ENCODE results near the gene MACROH2A1. TPM values are rescaled to one million over a fixed set of nuclear protein-coding genes. Genes with fewer than 3 reads are reported as not detected.

Gene MACROH2A1
- total RNA-seq, 1 experiment from 2014 or later = 83.8 TPM

DNA sequence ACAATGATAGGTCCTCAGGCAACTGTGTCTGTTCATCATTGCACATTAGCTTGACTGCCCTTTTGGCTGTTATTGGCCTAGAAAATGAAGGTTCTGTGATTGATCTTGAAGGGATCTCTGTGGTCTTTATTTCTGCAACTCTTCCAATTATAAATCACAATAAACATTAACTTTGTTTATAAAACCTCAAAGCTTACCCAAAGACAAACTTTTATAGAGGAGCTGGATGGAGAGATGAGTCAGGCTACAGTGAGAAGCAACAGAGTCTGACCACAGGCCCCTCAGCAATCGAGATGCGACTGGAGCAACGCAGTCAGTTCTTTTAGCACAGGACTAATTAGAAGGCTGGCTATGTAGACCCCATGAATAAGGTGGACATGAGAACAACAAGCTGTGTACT lies 5.3 kb downstream of the MACROH2A1 start (continued):
- TF ChIP-seq, protein P1, sequence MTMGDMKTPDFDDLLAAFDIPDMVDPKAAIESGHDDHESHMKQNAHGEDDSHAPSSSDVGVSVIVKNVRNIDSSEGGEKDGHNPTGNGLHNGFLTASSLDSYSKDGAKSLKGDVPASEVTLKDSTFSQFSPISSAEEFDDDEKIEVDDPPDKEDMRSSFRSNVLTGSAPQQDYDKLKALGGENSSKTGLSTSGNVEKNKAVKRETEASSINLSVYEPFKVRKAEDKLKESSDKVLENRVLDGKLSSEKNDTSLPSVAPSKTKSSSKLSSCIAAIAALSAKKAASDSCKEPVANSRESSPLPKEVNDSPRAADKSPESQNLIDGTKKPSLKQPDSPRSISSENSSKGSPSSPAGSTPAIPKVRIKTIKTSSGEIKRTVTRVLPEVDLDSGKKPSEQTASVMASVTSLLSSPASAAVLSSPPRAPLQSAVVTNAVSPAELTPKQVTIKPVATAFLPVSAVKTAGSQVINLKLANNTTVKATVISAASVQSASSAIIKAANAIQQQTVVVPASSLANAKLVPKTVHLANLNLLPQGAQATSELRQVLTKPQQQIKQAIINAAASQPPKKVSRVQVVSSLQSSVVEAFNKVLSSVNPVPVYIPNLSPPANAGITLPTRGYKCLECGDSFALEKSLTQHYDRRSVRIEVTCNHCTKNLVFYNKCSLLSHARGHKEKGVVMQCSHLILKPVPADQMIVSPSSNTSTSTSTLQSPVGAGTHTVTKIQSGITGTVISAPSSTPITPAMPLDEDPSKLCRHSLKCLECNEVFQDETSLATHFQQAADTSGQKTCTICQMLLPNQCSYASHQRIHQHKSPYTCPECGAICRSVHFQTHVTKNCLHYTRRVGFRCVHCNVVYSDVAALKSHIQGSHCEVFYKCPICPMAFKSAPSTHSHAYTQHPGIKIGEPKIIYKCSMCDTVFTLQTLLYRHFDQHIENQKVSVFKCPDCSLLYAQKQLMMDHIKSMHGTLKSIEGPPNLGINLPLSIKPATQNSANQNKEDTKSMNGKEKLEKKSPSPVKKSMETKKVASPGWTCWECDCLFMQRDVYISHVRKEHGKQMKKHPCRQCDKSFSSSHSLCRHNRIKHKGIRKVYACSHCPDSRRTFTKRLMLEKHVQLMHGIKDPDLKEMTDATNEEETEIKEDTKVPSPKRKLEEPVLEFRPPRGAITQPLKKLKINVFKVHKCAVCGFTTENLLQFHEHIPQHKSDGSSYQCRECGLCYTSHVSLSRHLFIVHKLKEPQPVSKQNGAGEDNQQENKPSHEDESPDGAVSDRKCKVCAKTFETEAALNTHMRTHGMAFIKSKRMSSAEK (CRISPR knock-in tag; IDR thresholded peaks at IDR 0.05; ENCODE audit: borderline replicate concordance) = no peak
- TF ChIP-seq EMX1 (CRISPR knock-in tag; IDR thresholded peaks at IDR 0.05) (no peak), ATF1 (CRISPR knock-in tag; IDR thresholded peaks at IDR 0.05) (no peak)

DNA sequence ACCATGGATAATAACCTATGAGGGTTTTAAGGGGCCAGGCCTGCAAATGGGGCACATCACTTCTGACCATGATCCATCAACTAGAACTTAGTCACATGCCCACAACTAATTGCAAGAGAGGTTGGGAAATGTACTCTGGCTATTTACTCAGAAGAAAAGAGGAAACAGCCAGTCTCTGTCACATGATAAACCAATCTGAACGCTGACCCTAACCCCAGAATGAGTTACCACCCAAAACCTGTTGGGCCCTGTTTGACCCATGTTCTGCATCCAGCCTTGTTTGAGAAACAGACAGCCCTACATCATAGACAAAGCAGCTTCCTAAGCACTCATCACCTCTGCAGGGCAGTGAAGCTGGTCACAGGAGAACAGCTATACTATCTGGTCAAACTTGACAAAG lies 5.8 kb downstream of the MACROH2A1 start:
- Mint-ChIP-seq H3K4me1 (peaks cover 16% of the 10 kb centered on the region), H3K4me3 (no peak overlapping the region), H3K9me3 (no peaks in the 10 kb centered on the region), H3K27me3 (ENCODE audit: low read depth) (peaks cover 28% of the 10 kb centered on the region), H3K27ac (no peak overlapping the region), H3K36me3 (peaks cover 10% of the 10 kb centered on the region)
- CTCF ChIA-PET = no interaction called here
- TF ChIP-seq, protein P2, sequence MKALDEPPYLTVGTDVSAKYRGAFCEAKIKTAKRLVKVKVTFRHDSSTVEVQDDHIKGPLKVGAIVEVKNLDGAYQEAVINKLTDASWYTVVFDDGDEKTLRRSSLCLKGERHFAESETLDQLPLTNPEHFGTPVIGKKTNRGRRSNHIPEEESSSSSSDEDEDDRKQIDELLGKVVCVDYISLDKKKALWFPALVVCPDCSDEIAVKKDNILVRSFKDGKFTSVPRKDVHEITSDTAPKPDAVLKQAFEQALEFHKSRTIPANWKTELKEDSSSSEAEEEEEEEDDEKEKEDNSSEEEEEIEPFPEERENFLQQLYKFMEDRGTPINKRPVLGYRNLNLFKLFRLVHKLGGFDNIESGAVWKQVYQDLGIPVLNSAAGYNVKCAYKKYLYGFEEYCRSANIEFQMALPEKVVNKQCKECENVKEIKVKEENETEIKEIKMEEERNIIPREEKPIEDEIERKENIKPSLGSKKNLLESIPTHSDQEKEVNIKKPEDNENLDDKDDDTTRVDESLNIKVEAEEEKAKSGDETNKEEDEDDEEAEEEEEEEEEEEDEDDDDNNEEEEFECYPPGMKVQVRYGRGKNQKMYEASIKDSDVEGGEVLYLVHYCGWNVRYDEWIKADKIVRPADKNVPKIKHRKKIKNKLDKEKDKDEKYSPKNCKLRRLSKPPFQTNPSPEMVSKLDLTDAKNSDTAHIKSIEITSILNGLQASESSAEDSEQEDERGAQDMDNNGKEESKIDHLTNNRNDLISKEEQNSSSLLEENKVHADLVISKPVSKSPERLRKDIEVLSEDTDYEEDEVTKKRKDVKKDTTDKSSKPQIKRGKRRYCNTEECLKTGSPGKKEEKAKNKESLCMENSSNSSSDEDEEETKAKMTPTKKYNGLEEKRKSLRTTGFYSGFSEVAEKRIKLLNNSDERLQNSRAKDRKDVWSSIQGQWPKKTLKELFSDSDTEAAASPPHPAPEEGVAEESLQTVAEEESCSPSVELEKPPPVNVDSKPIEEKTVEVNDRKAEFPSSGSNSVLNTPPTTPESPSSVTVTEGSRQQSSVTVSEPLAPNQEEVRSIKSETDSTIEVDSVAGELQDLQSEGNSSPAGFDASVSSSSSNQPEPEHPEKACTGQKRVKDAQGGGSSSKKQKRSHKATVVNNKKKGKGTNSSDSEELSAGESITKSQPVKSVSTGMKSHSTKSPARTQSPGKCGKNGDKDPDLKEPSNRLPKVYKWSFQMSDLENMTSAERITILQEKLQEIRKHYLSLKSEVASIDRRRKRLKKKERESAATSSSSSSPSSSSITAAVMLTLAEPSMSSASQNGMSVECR (CRISPR knock-in tag; IDR thresholded peaks at IDR 0.05; ENCODE audit: borderline replicate concordance) = no peak
- no peak for TF ChIP-seq ZNF121 (CRISPR knock-in tag; IDR thresholded peaks at IDR 0.05)
- TF ChIP-seq, protein P3, sequence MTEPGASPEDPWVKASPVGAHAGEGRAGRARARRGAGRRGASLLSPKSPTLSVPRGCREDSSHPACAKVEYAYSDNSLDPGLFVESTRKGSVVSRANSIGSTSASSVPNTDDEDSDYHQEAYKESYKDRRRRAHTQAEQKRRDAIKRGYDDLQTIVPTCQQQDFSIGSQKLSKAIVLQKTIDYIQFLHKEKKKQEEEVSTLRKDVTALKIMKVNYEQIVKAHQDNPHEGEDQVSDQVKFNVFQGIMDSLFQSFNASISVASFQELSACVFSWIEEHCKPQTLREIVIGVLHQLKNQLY (CRISPR knock-in tag; IDR thresholded peaks at IDR 0.05) = no peak
- TF ChIP-seq, protein P4, sequence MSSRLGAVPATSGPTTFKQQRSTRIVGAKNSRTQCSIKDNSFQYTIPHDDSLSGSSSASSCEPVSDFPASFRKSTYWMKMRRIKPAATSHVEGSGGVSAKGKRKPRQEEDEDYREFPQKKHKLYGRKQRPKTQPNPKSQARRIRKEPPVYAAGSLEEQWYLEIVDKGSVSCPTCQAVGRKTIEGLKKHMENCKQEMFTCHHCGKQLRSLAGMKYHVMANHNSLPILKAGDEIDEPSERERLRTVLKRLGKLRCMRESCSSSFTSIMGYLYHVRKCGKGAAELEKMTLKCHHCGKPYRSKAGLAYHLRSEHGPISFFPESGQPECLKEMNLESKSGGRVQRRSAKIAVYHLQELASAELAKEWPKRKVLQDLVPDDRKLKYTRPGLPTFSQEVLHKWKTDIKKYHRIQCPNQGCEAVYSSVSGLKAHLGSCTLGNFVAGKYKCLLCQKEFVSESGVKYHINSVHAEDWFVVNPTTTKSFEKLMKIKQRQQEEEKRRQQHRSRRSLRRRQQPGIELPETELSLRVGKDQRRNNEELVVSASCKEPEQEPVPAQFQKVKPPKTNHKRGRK (CRISPR knock-in tag; IDR thresholded peaks at IDR 0.05; ENCODE audit: borderline replicate concordance) = no peak
- TF ChIP-seq, protein P5, sequence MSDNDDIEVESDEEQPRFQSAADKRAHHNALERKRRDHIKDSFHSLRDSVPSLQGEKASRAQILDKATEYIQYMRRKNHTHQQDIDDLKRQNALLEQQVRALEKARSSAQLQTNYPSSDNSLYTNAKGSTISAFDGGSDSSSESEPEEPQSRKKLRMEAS (CRISPR knock-in tag; IDR thresholded peaks at IDR 0.05) = no peak
- TF ChIP-seq GTF2I (CRISPR knock-in tag; conservative IDR thresholded peaks at IDR 0.05) = no peak
- TF ChIP-seq SMAD3 (CRISPR knock-in tag; IDR thresholded peaks at IDR 0.05; ENCODE audit: borderline replicate concordance) = no peak
- no peak for TF ChIP-seq MYBL2 (CRISPR knock-in tag; IDR thresholded peaks at IDR 0.05)
- TF ChIP-seq IRF2 (CRISPR knock-in tag; IDR thresholded peaks at IDR 0.05; ENCODE audit: borderline replicate concordance, low read depth) = no peak
- no peak for TF ChIP-seq TP53 (CRISPR knock-in tag; IDR thresholded peaks at IDR 0.05)
- TF ChIP-seq CBFB (CRISPR knock-in tag; IDR thresholded peaks at IDR 0.05; ENCODE audit: low read depth) = no peak
- TF ChIP-seq NFYB (CRISPR knock-in tag; conservative IDR thresholded peaks at IDR 0.05; ENCODE audit: low read depth) = no peak
- no peak for TF ChIP-seq FOXK1 (CRISPR knock-in tag; IDR thresholded peaks at IDR 0.05)
- TF ChIP-seq RORB (CRISPR knock-in tag; IDR thresholded peaks at IDR 0.05) = no peak
- no peak for TF ChIP-seq OVOL2 (CRISPR knock-in tag; IDR thresholded peaks at IDR 0.05; ENCODE audit: borderline replicate concordance)
- no peak for ATAC-seq
- POLR2A ChIA-PET = no interaction called here
- DNase-seq (ENCODE audit: low spot score) = no peak
